GM18858 (cell line): ENCODE results near the gene ECI2.
"Not testable (repeated sequence)": the region's sequence is repeated elsewhere in the genome, so short reads cannot be mapped to it uniquely, and the experiment has no call there.

Source experiments
- ATAC-seq: cut with Tn5 transposase; IDR thresholded peaks from one replicate; pipeline ENCODE4 v1.9.1; 2021; ENCODE audit not compliant: unreplicated experiment

Gene ECI2

DNA sequence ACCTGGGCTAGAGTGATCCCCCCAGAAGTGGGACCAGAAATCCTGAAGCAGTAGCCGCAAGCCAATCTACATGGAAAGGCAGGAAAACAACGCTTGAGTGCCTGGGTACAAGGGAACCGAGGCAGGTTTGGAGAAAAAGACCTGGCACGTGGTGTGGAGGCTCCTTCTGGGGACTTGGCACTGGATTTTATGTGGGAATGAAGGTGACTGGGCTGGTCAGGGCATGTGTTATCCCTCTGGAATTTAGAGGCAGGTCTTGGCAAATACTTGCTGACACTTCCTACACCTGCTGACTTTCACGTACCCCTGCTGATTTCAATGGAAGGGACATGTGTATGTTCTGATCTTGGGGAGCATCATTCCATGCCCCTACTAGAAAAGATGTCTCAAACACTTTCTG lies 31.4 kb downstream of the ECI2 start:
- no peak for ATAC-seq

- no peak for ATAC-seq
Observed at GRCh38 chr6:4102687-4103244, 32.6 kb downstream of the ECI2 start.

DNA sequence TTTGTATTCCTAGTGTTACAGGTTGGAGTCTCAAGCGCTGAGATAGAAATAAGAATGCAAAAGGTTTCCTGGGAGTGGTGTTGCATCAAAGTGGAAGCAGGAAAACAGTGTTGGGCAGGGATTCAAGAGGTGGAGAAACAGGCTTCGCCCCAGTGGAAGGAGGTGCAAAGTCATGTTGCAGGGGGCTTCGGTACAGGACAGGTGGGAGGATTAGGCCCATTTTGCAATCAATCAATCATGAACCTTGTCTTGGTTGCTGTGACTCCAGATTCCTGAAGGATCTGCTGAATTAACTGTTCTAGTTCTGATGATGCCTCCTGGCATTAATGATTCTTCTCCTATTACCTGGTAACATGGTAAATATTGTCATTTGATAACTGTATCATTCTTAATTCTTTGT lies 34.1 kb downstream of the ECI2 start:
- no peak for ATAC-seq

GRCh38 chr6:4100655-4101054 lies 34.7 kb downstream of the ECI2 start:
- no peak for ATAC-seq

GRCh38 chr6:4093288-4093687 lies 42.1 kb downstream of the ECI2 start:
- no peak for ATAC-seq

GRCh38 chr6:4091941-4092340 lies 43.4 kb downstream of the ECI2 start:
- ATAC-seq: no peak

GRCh38 chr6:4090043-4090442 lies 45.3 kb downstream of the ECI2 start:
- not testable (repeated sequence) for ATAC-seq

DNA sequence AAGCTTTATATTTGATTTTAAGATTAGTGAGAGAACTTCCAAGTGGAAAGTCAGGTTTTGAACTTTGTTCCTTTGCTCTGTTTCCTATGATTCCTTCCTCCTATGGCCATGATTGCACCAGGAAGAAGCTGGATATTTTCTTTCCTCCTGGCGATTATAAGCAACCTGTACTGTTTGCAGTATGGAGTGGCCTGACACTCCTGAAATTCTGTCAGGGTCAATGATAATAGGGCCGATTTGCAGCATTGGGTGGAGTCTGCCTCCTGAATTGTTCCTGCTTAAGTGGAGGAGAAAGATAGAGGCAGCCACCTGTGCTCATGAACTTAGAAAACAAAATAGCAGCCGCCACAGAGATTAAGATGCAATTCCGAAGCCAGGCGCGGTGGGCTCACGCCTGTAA lies 46.7 kb downstream of the ECI2 start:
- ATAC-seq: no peak

DNA sequence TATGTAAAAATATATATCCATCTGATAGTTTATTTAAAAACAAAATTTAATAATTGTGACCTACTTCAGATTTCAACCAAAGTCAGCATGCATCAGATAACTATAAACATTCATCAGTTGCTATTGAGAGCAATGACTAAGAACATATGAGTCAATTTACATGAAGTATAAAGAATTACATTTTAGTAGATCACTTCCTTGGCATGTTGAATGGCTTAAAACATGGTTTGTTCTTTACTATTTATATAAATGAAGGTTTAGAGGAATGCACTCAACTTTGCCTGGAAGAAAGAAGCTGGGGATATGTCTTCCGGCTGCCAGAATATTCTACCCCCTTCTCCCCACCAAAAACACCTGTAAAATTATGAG lies 50.1 kb downstream of the ECI2 start:
- ATAC-seq: no peak

- ATAC-seq: no peak
Observed at GRCh38 chr6:4084444-4085331, 50.7 kb downstream of the ECI2 start.

GRCh38 chr6:4078691-4079471 lies 56.5 kb downstream of the ECI2 start, which contains the start of gene FAM217A:
FAM217A (minus strand) TSS chr6:4079137; CDS start chr6:4077414, 1,723 bp downstream.
- ATAC-seq: no peak

DNA sequence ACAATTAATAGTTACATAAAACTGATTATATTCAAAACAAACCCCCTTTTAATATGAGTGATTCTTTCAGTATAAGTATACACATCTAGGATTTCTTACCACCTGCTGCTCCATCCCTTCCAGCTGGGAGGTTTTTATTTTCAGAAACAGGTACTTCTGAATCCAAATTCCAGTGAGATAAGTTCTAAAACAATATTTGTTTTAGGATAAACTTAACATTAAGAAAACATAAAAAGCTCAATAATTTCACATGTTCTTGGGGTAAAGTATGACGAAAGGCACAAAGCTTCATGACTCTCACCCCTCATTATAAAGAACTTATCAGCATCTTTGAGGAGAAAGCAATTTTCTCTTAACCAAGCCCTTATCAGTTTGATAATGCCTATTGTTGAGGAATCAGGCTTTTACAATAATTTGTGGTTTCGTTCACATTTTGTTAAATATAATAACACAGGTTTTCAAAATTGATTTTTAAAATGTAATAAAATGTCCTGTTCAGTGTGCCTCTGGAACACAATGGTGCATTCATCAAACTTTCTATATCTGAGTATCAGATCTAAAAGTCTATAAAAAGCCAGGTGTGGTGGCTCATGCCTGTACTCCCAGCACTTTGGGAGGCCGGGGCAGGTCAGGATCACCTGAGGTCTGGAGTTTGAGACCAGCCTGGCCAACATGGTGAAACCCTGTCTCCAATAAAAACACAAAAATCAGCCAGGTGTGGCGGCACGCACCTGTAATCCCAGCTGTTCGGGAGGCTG lies 60.7 kb downstream of the ECI2 start:
- no peak for ATAC-seq

DNA sequence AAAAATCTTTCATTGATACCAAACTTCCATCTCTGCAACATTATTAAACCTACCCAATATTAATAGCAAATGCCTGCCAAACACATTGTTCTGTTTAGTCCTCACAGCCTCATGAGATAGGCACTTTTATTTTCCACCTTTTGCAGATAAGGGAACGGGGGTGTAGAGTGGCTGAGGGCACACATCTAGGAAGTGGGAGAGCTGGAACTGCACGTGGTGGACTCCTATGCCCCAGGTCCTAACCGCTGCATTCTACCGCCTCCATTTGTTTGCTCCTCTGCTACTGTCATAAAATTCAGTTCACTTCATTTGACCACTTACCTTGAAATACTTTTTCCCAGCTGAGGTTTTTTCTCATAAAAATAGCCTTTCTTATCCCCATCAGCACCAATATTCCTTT lies 64.0 kb downstream of the ECI2 start:
- ATAC-seq: no peak

- no peak for ATAC-seq
Observed at GRCh38 chr6:4069199-4069598, 66.2 kb downstream of the ECI2 start.

- no peak for ATAC-seq
Observed at GRCh38 chr6:4067673-4068072, 67.7 kb downstream of the ECI2 start.

- ATAC-seq: no peak
Observed at GRCh38 chr6:4066029-4066755, 69.2 kb downstream of the ECI2 start.
